ENCODE results near the gene SDF4. TPM values are rescaled to one million over a fixed set of nuclear protein-coding genes. Genes with fewer than 3 reads are reported as not detected.

SDF4 gene
- total RNA-seq, 4 donors from 2014 or later = 153 to 267 (median 226) TPM

DNA sequence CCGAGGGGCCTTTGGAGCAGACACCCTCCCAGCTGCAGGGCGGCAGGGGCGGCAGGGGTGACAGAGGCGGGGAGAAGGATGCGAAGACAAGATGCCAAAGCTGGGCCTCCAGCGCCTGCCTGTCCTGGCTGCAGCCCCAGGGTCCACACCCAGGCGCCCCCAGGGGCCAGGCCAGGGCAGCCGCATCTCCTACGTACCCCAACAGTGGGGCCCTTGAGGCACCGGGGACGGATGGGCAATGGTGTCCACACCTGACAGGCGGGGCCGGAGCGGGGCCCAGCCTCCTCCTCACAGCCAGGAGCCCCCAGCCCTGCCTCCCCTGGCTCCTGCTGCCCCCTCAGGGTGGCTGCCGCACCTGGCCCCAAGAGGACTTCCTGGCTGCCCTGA is 7.4 kb upstream of the SDF4 start:
- Histone ChIP-seq H3K9me3 (no peaks in the 10 kb centered on the region), H3K27me3 (peaks cover 52% of the 10 kb centered on the region), H3K4me3 (no peak overlapping the region), H3K4me1 (peaks cover 4 to 25% (median 21%) of the 10 kb centered on the region in 4 donors), H3K36me3 (no peaks in the 10 kb centered on the region), H3K27ac (no peak overlapping the region)
- no peak for TF ChIP-seq POLR2A (IDR thresholded peaks at IDR 0.05)
- no peak for TF ChIP-seq EP300 (IDR thresholded peaks at IDR 0.05; ENCODE audit: low read depth)
- in situ Hi-C loops (cut with MboI; ENCODE audit: low pct_ligation_motif_present in 1 of 4, low pct_unique_long_range_greater_than_20kb in 1 of 4, low sequenced_read_pairs in 3 of 4) = no loop called here
- intact Hi-C loops (cut with DNase I; ENCODE audit: low total_unique reads) = no loop called here
- 26% methylated on average over 8 of the region's 15 CpGs; no CpG with 5 or more reads in 1 of the 2 donors for WGBS, 2 donors (ENCODE audit: low coverage in 1 of 2)
- DNase-seq = no peak

DNA sequence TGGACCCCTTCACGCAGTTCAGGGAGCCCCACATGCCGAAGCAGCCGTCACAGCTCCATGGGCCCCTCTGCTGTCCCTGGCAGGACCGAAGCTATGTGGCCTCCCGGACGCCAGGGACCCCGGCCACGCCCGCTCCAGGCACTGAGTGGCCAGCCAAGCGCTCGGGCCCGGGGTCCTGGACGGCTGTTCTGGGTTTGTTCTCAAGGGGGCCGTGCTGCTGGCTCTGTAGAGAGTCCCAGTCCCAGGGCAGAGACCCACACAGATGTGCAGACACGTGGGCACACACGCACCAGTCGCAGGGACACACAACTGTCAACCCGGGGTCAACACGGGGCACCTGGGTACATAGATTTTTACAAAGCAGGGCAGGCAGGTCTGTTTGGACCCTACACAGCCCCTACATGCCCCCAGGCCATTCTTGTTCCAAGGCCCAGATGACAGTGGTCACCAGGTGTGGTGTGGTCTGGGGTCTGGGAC is 6.9 kb upstream of the SDF4 start:
- in situ Hi-C loops (cut with MboI; ENCODE audit: low pct_ligation_motif_present in 1 of 4, low pct_unique_long_range_greater_than_20kb in 1 of 4, low sequenced_read_pairs in 3 of 4) (no loop called here), intact Hi-C loops (cut with DNase I; ENCODE audit: low total_unique reads) (no loop called here)
- Histone ChIP-seq H3K36me3 (no peaks in the 10 kb centered on the region), H3K27me3 (peaks cover 52% of the 10 kb centered on the region), H3K4me1 (peaks cover 4 to 21% (median 18%) of the 10 kb centered on the region in 4 donors), H3K27ac (no peak overlapping the region), H3K9me3 (no peaks in the 10 kb centered on the region), H3K4me3 (no peak overlapping the region)
- WGBS, 2 donors (ENCODE audit: low coverage in 1 of 2) = 39% methylated on average over 19 of the region's 19 CpGs; no CpG with 5 or more reads in 1 of the 2 donors
- no peak for DNase-seq
- TF ChIP-seq POLR2A (IDR thresholded peaks at IDR 0.05) = no peak
- TF ChIP-seq, protein P1, sequence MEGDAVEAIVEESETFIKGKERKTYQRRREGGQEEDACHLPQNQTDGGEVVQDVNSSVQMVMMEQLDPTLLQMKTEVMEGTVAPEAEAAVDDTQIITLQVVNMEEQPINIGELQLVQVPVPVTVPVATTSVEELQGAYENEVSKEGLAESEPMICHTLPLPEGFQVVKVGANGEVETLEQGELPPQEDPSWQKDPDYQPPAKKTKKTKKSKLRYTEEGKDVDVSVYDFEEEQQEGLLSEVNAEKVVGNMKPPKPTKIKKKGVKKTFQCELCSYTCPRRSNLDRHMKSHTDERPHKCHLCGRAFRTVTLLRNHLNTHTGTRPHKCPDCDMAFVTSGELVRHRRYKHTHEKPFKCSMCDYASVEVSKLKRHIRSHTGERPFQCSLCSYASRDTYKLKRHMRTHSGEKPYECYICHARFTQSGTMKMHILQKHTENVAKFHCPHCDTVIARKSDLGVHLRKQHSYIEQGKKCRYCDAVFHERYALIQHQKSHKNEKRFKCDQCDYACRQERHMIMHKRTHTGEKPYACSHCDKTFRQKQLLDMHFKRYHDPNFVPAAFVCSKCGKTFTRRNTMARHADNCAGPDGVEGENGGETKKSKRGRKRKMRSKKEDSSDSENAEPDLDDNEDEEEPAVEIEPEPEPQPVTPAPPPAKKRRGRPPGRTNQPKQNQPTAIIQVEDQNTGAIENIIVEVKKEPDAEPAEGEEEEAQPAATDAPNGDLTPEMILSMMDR (IDR thresholded peaks at IDR 0.05) = no peak
- no peak for TF ChIP-seq EP300 (IDR thresholded peaks at IDR 0.05; ENCODE audit: low read depth)
- no peak for TF ChIP-seq POLR2AphosphoS5 (IDR thresholded peaks at IDR 0.05)

DNA sequence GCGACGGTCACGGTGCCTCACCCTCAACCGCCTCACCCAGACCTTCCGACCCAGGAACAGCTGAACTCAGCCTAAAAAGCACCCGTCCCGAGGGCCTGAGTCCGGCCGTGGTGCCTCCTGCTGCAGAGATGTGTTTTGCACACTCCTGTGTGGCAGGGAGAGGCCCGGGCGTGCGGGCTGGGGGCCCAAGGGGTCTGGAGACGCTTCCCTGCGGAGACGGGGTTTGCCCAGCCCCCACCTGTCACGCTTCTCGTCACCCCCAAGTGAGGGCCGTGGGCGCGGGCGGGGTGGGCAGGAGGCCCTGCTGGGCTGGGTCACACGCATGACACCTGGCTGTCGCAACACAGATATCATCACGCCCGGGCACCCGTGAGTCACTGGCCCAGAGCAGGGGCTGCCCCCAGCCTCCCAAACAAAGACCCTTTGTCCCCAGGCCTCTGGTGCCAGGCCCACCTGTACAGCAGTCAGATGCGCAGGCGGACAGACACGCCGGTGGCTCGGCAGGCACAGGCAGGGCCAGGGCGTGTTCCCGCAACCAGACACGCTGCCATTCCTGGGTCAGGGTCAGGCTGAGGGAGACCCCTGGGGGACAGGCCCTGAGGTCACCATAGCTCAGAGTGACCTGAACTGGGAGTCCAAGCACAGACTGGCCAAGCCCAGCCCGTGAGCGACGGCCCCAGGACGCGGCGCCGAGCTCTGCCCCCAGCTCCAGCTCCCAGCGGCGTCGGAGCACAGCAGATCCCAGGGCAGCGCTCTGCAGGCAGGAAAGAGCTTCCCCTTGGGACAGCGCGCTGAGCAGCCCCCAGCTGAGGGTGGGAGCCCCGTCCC is 6.3 kb upstream of the SDF4 start:
- Histone ChIP-seq H3K9me3 (no peaks in the 10 kb centered on the region), H3K27me3 (peaks cover 52% of the 10 kb centered on the region), H3K4me3 (no peak overlapping the region), H3K27ac (no peak overlapping the region), H3K4me1 (peaks cover 5 to 24% (median 22%) of the 10 kb centered on the region in 4 donors), H3K36me3 (no peaks in the 10 kb centered on the region)
- in situ Hi-C loops (cut with MboI; ENCODE audit: low pct_ligation_motif_present in 1 of 4, low pct_unique_long_range_greater_than_20kb in 1 of 4, low sequenced_read_pairs in 3 of 4) = no loop called here
- peak; percentile 24 for DNase-seq
- TF ChIP-seq EP300 (IDR thresholded peaks at IDR 0.05; ENCODE audit: low read depth) (no peak), POLR2A (IDR thresholded peaks at IDR 0.05) (no peak), POLR2AphosphoS5 (IDR thresholded peaks at IDR 0.05) (no peak)
- TF ChIP-seq, protein P1 (IDR thresholded peaks at IDR 0.05) = no peak
- WGBS, 2 donors (ENCODE audit: low coverage in 1 of 2) = 12% methylated on average over 17 of the region's 48 CpGs; no CpG with 5 or more reads in 1 of the 2 donors
- intact Hi-C loops (cut with DNase I; ENCODE audit: low total_unique reads) = no loop called here

DNA sequence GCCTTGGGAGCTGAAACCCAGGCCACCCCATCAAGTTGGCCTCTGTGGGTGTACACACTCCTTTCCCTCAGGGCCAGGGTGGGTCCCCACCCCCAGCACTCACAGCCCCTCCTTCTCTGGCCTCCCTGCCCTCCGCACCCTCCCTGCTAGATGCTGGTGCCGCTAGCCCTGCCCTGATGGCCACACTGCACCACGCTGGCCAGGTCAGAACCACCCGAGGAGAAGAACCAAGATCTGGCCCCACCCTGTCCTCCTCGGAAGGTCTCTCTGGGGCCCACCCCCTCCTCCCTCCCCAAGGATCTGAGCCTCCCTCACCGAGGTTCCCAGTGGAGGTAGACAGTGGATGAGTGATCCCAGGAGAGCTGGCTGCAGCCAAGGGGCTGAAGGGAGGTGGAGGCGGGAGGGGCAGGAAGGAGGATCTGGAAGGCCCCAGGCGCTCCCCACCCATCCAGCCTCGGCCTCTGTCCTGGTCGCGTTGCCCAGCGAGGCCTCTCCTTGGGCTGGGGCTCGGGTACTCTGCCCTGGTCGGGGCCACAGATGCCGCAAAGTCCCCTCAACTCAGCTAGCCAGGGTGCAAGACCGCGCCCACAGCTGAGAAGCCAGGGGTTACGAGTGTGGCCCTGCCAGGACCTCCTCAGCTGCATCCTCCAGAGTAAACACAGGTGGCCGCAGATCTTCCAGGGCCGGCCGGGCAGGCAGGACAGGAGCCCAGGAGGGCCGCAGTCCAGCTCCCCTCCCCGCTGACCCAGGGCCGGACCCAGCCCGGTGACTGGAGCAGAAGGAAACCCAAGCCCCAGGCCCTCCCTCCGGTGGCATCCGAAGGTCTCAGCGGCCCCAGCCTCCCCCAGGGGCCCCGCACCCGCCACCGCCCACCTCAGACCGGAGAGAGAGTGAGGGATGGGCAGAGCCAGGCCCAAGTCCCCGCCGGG is 5.4 kb upstream of the SDF4 start:
- Histone ChIP-seq H3K36me3 (no peaks in the 10 kb centered on the region), H3K4me1 (peaks cover 8 to 31% (median 28%) of the 10 kb centered on the region in 4 donors), H3K27me3 (peaks cover 52% of the 10 kb centered on the region), H3K27ac (no peak overlapping the region), H3K4me3 (no peak overlapping the region), H3K9me3 (no peaks in the 10 kb centered on the region)
- in situ Hi-C loops (cut with MboI; ENCODE audit: low pct_ligation_motif_present in 1 of 4, low pct_unique_long_range_greater_than_20kb in 1 of 4, low sequenced_read_pairs in 3 of 4) (no loop called here), intact Hi-C loops (cut with DNase I; ENCODE audit: low total_unique reads) (no loop called here)
- DNase-seq = no peak
- TF ChIP-seq, protein P1 (IDR thresholded peaks at IDR 0.05) = no peak
- no peak for TF ChIP-seq EP300 (IDR thresholded peaks at IDR 0.05; ENCODE audit: low read depth)
- TF ChIP-seq POLR2A (IDR thresholded peaks at IDR 0.05) = no peak
- no peak for TF ChIP-seq POLR2AphosphoS5 (IDR thresholded peaks at IDR 0.05)
- WGBS, 2 donors (ENCODE audit: low coverage in 1 of 2) = 31% methylated on average over 11 of the region's 34 CpGs; no CpG with 5 or more reads in 1 of the 2 donors
